ENCODE data around the gene COL9A2.

Gene COL9A2

DNA sequence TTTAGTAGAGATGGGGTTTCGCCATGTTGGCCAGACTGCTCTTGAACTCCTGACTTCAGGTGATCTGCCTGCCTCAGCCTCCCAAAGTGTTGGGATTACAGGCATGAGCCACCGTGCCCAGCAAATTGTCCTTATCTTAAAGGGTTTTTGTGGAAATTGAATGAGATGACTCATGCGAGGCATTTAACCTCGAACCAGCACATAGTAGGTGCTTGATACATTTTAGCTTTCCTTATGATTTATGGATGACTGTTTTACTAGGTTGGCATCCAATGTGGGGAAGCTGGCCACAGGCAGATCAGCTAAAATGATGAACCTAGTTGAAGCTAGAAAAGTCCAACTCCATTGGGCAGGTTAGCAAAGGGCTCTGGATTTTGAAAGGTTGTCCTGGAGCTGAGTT, 1.4 kb upstream of the COL9A2 start:
- DNase-seq (ENCODE audit: low read depth) = no peak

DNA sequence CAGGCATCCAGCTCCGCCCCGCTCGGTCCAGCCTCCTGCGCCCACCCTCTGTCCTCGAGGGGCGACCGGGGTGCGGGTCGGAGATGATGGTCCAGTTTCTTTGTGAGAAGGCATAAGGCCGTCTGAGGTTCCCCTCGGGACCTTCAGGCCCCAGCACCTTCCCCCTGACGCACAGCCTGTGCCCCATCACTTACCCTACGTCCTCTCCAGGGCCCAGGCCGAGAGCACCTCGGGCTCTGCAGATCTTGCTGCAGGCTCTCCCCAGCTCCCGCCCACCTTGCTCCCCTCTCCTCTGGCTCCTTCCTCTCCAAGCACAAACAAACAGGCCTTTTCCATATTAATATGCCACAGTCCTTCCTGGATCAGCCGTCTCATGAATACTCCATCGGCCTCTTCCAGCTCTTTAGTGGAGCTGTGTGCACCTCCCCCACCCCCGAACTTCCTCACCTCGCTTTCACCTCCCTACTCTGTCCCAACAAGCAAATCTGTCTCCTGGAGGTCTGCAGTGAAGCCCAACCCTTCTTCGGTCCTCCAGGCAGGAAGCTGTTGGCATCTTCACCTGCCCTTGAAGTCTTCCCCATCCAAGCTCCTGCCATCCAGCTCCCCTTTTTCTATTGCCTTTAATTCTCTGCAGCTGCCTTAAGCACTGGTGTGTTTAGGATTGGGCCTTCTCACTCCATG, 448 bp upstream of the COL9A2 start:
- DNase-seq (ENCODE audit: low read depth) = no peak

DNA sequence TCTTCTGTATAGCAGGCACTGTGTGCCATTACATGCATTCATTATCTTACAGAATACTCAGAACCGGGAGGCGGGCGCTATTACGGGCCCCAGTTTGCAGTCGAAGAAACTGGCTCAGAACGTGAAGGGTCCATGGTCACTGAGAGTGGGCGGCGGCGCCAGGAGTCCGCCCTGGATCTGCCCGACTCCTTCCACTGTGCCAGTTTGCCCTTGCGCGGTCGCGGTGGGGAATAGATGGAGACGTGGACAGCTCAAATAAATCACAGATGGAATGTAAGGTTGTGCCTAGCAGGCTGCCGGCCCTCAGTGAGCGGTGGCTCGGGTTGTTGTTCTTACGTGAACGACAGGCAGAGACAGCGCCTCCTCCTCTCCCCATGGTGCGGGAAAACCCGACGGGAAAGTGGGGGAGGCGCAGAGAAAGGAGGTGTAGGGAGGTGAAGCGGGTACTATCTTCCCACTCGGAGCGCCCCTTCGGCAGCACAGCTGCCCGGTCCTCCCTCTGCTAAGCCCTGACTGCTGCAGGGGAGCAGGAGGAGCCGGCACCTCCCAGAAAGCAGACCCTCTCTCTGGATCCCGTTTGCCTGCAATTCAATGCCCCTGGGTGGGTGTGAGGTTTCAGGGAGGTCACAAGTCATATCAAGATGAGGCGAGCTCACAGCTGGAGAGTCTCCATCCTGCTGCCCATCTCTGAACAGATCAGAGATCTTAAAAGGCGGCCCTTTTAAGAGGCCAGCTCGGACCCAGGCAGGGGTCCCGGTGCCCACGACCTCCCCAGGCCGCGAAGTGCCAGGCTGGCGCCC, 1.1 kb downstream of the COL9A2 start:
- DNase-seq (ENCODE audit: low read depth) = no peak

GRCh38 chr1:40315239-40315794, 1.8 kb downstream of the COL9A2 start:
- peak; percentile 48 for DNase-seq (ENCODE audit: low read depth)

GRCh38 chr1:40314721-40315238, 2.3 kb downstream of the COL9A2 start:
- no peak for DNase-seq (ENCODE audit: low read depth)

GRCh38 chr1:40313958-40314720, 2.9 kb downstream of the COL9A2 start:
- no peak for DNase-seq (ENCODE audit: low read depth)

GRCh38 chr1:40313329-40313957, 3.6 kb downstream of the COL9A2 start:
- DNase-seq (ENCODE audit: low read depth) = no peak

DNA sequence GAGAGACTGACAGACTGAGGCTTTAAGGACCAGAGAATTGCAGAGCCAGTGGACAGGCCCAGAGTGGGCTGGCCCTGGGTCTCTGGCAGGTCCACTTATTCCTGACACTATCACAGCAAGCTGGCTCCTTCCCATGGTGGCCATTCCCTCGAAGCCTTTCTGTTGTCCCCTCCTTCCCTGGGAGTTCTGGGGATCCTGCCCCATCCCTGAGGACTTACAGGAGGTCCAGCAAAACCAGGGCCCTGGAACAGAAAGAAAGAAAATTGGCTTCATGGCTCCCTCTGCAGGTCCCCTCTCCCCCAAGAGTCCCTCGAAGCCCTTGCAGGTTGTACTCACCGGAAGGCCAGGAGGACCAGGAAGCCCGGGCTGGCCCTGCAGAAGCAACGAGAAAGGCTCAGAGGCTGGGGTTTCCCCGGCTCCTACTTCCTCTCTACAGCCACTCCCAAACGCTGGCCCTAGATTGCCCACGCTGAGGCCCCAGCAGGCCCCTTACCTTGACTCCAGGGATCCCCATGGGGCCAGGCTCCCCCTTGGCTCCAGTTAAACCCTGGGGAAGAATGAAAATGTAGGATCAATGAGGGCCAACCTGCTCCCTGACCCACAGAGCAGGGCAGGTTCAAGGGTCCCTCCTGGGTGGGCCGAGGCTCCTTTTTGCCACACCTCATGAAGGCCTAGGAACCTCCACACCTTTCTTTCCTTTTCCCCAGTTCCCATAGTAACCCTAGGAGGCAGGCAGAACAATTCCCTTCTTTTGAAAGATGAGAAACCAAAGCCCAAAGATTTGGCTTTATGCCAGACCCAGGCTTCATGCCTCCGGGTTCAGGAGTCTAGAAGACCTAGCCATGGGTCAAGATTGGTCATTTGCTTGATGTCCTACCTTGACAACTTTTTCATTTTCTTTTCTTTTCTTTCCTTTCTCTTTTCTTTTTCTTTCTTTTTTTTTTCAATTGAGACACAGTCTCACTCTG, 4.6 kb downstream of the COL9A2 start:
- DNase-seq (ENCODE audit: low read depth) = no peak

GRCh38 chr1:40311692-40312091, 5.4 kb downstream of the COL9A2 start:
- DNase-seq (ENCODE audit: low read depth) = no peak

DNA sequence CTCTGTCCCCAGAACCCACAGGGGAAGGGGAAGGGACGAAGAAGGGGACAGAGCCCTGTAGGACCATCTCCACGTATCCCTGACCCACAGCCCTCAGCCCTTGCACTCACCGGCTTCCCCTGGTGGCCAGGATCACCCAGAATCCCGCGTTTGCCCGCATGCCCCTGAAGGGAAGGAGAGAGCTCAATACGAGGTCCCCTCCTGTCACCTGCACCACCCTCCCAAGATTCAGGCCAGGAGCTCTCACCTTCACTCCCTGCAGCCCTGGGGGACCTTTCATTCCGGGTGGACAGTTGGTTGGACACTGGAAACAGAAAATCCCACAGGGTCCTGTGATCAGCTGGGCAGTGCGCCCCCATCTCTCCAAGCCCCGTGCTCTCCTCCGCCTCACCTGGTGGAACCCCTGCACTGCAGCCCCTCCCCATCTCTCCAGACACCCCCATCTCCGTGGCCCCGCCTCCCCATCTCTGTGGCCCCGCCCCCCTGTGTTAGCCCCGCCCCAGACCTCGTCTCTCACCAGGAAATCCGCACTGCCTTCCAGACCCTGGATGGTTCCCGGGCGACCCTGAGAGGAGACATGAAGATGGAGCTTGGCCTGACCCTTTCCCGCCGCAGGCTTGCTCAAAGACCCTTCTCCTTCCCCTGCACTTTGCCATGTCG, 6.0 kb downstream of the COL9A2 start:
- DNase-seq (ENCODE audit: low read depth) = no peak

DNA sequence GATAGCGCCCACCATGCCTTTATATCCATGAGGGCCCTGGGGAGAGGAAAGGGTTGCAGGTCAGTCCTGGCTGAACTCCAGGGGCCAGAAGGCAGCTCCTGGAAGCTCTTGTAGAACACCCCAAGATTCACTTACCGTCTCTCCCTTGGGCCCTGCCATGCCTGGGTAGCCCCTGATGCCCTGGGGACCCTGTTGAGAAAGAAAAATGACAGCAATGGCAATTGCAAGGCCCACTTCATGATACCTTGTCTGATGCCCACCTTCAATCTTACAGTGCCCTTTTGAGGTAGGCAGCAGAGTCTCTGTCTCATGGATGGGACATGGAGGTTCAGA, 7.0 kb downstream of the COL9A2 start:
- no peak for DNase-seq (ENCODE audit: low read depth)

DNA sequence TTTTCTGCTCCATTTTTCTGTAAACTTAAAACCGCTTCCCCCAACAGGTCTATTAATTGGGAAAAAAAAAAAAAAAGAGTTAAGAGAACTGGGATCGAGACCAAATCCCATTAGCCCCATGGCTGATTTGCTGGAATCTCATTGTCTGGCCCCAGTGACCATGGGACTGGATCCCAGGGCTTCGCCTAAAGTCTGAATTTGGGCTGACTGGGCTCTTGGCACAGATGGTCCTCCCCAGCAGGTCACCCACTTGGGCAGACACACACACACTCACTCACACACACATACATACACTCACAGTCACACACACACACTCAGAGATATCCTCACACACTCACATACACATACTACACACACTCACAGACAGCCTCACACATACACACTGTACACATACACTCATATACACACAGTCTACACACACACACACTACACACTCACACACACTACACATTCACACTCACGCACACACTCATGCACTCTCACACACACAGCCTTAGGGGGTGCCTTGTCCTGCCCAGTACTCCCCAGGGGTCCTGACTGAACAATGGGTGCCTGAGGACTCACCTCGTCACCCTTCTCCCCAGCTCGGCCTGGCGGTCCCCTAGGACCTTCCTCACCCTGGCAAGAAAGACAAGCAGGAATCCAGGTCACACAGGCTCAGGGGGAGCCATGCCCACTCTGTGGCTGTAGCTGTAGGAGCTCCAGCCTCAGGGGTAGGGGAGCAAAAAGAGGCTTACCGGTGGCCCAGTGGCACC, 7.5 kb downstream of the COL9A2 start:
- no peak for DNase-seq (ENCODE audit: low read depth)

DNA sequence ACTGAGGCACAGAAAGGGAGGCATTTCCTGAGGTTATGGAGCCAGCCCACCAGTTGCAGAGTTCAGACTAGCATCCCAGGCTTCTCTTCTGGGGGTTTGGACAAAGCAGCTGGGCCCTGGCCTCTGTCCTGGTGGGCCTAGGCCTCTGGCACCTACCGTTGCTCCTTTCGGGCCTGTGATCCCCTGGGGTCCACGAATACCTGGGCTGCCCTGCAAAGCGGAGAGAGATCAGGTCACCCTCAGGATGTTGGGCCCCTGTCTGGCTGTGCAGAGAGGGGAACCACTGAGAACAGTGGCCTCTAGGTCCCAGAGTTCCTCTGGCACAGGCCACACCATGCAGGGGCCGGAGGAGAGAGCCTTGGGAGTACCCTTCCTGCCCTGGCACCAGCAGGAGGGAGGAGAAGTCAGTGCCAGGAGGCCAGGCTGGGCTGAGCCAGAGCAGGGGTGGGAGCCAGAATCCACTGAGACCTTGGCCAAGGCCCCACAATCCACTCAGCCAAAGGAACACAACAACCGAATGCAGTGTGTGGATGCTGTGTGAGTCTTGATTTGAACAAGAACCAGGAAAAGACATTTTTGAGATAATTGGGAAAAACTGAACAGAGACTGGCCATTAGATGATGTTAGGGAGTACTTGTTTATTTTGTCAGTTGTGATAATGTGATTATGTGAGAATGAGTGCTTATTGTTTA, 8.9 kb downstream of the COL9A2 start:
- DNase-seq (ENCODE audit: low read depth) = no peak

DNA sequence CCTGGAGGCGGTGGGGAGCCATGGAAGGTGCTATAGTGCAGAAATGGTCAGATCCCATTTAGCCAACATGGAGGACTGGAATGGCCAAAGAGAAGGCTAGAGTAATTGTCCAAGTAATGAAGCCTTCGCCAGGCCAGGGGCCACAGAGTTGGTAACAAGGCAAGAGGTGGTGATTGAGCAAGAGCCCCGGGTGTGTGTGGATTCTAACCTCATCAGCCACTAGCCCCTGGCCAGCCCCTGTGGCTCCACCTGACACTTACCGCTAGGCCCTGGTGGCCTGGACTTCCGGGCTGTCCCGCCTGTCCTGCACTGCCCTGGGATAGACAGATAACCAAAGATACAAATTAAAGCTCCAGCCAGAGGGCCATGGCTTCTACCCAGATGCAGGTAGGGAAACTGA, 9.9 kb downstream of the COL9A2 start:
- no peak for DNase-seq (ENCODE audit: low read depth)

DNA sequence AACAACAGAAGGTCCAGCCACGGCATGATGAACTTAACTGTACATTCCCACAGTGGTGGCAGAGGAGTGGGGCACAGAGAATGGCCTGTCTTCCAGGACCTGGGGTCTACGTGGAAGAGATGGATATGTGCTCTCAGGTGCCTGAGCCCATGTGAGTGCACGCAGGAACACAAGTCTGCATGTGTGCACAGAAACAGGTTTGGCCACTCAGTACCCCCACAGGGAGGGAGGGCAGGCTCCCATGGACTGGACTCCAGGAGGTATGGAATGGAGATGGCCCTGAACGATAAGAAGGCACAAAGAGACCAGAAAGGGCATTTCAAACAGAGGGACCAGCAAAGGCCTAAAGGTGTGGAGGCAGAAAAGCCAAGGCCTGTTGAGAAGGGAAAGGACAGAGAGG, 10.8 kb downstream of the COL9A2 start:
- DNase-seq (ENCODE audit: low read depth) = no peak

DNA sequence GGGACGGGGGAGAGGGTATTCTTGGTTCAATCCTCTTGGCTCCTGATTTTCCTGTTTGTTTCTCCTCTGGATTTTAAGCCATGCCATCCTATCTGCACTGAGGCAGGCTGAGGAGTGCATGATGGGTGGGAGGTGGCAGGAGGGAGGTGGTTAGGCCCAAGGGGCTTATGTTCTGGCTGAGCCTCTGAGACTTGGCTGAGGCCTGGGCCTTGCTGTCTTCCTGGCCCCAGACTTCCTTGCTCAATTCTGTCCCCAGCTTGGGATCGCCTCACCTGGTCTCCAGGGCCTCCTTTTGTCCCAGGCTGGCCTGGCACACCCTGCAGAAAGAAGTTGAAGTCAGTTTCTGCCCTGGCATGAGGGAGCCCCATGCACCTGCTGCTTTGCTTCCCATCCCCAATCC, 11.2 kb downstream of the COL9A2 start:
- no peak for DNase-seq (ENCODE audit: low read depth)

DNA sequence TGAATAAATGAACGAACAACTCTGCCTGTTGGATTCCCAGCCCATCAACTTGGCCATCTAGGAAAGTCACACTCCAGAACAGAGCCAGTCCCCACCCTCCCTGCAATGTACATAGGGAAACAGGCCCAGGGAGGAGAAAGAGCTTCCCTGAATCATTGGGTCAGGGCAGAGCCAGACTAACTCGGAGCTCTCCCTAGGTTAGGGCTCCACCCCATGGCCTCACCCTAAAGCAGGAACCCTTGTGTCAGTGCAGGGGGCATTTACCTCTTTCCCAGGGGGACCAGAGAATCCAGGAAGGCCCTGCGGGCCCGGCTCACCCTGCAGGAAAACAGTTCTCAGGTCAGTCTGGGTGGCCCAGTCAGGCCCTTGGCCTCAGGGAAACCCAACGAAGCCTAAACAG, 11.6 kb downstream of the COL9A2 start:
- DNase-seq (ENCODE audit: low read depth) = no peak

- no peak for DNase-seq (ENCODE audit: low read depth)
Observed at GRCh38 chr1:40303790-40304189, 13.3 kb downstream of the COL9A2 start.
